ENCODE results near the gene OR6M1. TPM values are rescaled to one million over a fixed set of nuclear protein-coding genes. Genes with fewer than 3 reads are reported as not detected.

The OR6M1 gene
- total RNA-seq, 1 donor from 2014 or later = not detected

DNA sequence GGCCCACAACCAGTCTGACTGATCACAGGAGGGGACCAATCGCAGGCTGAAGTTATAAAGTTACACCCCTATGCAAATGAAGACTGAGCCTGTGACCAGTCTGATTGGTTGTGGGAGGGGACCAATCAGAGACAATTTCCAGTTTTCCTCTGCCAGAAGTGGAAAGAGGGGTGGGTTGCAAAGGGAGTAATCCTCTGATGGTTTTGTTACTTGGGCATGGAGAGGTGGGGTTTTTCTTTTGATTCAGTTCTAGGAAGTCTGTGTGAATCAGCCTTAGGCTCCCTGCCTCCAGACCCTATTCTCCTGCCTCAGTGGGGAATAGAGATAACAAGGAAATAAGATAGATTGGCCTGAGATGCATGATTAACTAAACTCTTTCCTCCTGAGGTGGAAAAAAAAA is 9.9 kb downstream of the OR6M1 start:
- intact Hi-C loops (cut with DNase I) = no loop called here
- ATAC-seq (ENCODE audit: poor library complexity) (no peak), DNase-seq (no peak)

- DNase-seq (no peak), ATAC-seq (ENCODE audit: poor library complexity) (no peak)
- intact Hi-C loops (cut with DNase I) = no loop called here
Measured at GRCh38 chr11:123783536-123783935, 22.6 kb downstream of the OR6M1 start.

GRCh38 chr11:123778511-123778910 is 27.6 kb downstream of the OR6M1 start:
- intact Hi-C loops (cut with DNase I) = no loop called here
- ATAC-seq (ENCODE audit: poor library complexity) = no peak
- DNase-seq = no peak

- intact Hi-C loops (cut with DNase I) = no loop called here
- no peak for ATAC-seq (ENCODE audit: poor library complexity)
- no peak for DNase-seq
Measured at GRCh38 chr11:123775715-123776549, 30.2 kb downstream of the OR6M1 start.

GRCh38 chr11:123775289-123775688 is 30.9 kb downstream of the OR6M1 start:
- ATAC-seq (ENCODE audit: poor library complexity) = no peak

DNA sequence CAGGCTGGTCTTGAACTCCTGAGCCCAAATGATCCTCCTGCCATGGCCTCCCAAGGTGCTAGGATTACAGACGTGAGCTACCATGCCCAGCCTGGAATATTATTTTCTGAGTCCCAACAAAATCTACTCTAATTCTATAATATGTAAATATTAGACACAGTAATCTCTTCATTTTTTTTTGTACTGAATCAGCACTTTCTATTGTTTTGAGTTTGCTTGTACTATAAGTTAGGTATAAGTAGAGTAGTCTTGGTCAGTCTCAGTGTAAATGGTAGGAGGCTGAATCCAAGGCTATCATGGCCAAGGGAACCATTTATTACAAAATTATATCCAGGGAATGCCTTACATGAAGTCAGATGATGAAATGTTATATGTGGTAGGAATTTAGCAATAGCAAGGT is 32.2 kb downstream of the OR6M1 start:
- intact Hi-C loops (cut with DNase I) = no loop called here
- no peak for ATAC-seq (ENCODE audit: poor library complexity)
- no peak for DNase-seq

More at GRCh38 chr11:123775289-123775688, 30.9 kb downstream of the OR6M1 start:
- DNase-seq = no peak
- intact Hi-C loops (cut with DNase I) = no loop called here

DNA sequence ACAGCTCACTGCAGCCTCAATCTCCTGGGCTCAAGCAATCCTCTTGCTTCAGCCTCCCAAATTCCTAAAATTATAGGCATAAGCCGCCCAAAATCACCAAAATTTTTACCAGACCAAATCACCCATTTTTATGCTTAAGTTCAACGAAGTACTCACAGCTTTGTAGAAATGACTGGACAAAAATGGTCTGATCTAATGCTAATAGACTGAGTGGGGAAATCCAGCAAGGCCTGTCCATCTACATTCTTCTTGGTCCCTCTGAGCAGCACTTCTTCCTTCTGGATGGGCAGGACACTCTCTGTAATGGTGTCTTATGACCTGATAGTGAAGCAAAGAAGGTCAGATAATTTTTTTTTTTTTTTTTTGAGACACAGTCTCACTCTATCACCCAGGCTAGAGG is 33.1 kb downstream of the OR6M1 start:
- ATAC-seq (ENCODE audit: poor library complexity) = no peak
- intact Hi-C loops (cut with DNase I) = no loop called here
- no peak for DNase-seq

DNA sequence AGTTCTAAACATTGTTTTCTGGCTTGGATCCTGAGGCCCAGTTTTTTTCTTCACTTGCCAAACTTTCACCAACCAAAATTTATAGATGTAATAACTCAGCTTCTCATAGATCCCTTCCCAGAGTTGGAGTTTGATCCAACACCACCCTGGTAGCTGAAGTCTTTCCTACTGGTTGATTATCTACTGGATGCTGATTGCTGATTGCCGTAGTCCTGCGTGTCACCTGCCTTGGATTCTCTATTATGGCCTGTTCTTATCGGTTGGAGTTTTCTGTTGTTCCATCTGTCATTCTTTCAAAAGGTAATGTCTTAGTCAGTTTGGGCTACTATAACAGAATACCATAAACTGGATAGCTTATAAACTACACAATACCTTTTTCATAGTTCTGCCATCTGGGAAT is 34.5 kb downstream of the OR6M1 start:
- intact Hi-C loops (cut with DNase I) = no loop called here
- DNase-seq (no peak), ATAC-seq (ENCODE audit: poor library complexity) (no peak)

- ATAC-seq (ENCODE audit: poor library complexity) (no peak), DNase-seq (no peak)
- intact Hi-C loops (cut with DNase I) = no loop called here
Measured at GRCh38 chr11:123770712-123771111, 35.4 kb downstream of the OR6M1 start.

- DNase-seq (no peak), ATAC-seq (ENCODE audit: poor library complexity) (no peak)
- intact Hi-C loops (cut with DNase I) = no loop called here
Measured at GRCh38 chr11:123765601-123766000, 40.5 kb downstream of the OR6M1 start.

GRCh38 chr11:123762422-123762821 is 43.7 kb downstream of the OR6M1 start:
- intact Hi-C loops (cut with DNase I) = no loop called here
- DNase-seq = no peak
- no peak for ATAC-seq (ENCODE audit: poor library complexity)

GRCh38 chr11:123760894-123761293 is 45.3 kb downstream of the OR6M1 start:
- ATAC-seq (ENCODE audit: poor library complexity) (no peak), DNase-seq (no peak)
- intact Hi-C loops (cut with DNase I) = no loop called here

- no peak for DNase-seq
- intact Hi-C loops (cut with DNase I) = no loop called here
- ATAC-seq (ENCODE audit: poor library complexity) = no peak
Measured at GRCh38 chr11:123757976-123758375, 48.2 kb downstream of the OR6M1 start.

DNA sequence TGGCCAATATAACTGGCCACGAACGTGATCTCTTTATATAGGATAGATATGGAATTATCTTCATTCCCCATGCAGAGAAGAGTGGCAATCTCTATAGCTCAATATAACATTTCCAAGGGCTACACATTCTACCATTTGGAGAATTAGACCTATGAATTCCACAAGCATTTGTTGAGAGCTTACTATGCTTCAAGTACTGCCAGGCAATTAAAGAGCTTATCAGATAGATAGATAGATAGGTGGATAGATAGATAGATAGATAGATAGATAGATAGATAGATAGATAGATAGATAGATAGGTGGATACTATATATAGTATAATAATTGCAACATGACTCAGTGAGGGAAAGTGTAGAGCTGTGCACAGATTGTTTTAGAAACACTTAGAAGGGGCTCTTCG is 50.3 kb downstream of the OR6M1 start:
- DNase-seq (no peak), ATAC-seq (ENCODE audit: poor library complexity) (no peak)
- intact Hi-C loops (cut with DNase I) = no loop called here

Other genes starting within 250 kb of the OR6M1 start
- gene SCN3B, start 151.7 kb downstream of the OR6M1 start, total RNA-seq = 0.56 TPM
- 4.4 TPM for gene ZNF202, start 64.7 kb downstream of the OR6M1 start, total RNA-seq
- not detected for gene OR6X1, start 51.8 kb downstream of the OR6M1 start, total RNA-seq
- not detected for gene TMEM225, start 79.3 kb upstream of the OR6M1 start, total RNA-seq
- not detected for gene OR8D4, start 95.8 kb upstream of the OR6M1 start, total RNA-seq
- gene OR4D5, start 133.3 kb upstream of the OR6M1 start, total RNA-seq = not detected
- not detected for gene OR6T1, start 137.5 kb upstream of the OR6M1 start, total RNA-seq
- not detected for gene OR10S1, start 171.4 kb upstream of the OR6M1 start, total RNA-seq
- gene OR10G6, start 188.8 kb upstream of the OR6M1 start, total RNA-seq = not detected
- not detected for gene OR10G4, start 206.6 kb upstream of the OR6M1 start, total RNA-seq
- gene OR10G9, start 216.7 kb upstream of the OR6M1 start, total RNA-seq = not detected
- not detected for gene OR10G8, start 220.4 kb upstream of the OR6M1 start, total RNA-seq
- not detected for gene OR10G7, start 235.0 kb upstream of the OR6M1 start, total RNA-seq